BLaER1 treated with 17β-estradiol and CSF1 and Interleukin-3, amounts not matched to agents 10 nM and 100 nM (cell line): ENCODE data around the gene MACROH2A2.
"Not testable (repeated sequence)": the region's sequence is repeated elsewhere in the genome, so short reads cannot be mapped to it uniquely, and the experiment has no call there.

Source experiments
- H3K27ac ChIP-seq, 11 experiments: shearing (Covaris generic); formaldehyde crosslinking; 2 replicates each; pipeline ENCODE4 v1.8.1; 2022
- H3K27me3 ChIP-seq, 11 experiments: shearing (Covaris generic); formaldehyde crosslinking; 2 replicates each; pipeline ENCODE4 v1.8.1; 2022
- H3K36me3 ChIP-seq, 11 experiments: shearing (Covaris generic); formaldehyde crosslinking; 2 replicates each; pipeline ENCODE4 v1.8.1; 2022
- H3K4me1 ChIP-seq, 10 experiments: shearing (Covaris generic); formaldehyde crosslinking; 2 replicates each; pipeline ENCODE4 v1.8.1; 2022
- H3K4me2 ChIP-seq, 11 experiments: shearing (Covaris generic); formaldehyde crosslinking; 2 replicates each; pipeline ENCODE4 v1.8.1; 2022
- H3K4me3 ChIP-seq, 10 experiments: shearing (Covaris generic); formaldehyde crosslinking; 2 replicates each; pipeline ENCODE4 v1.8.1; 2022
- H3K9ac ChIP-seq, 11 experiments: shearing (Covaris generic); formaldehyde crosslinking; 2 replicates each; pipeline ENCODE4 v1.8.1; 2022
- H3K9me3 ChIP-seq, 11 experiments: shearing (Covaris generic); formaldehyde crosslinking; replicated peaks in 1 of 11; 2 replicates each; pipeline ENCODE4 v1.8.1; 2022
- H4K20me1 ChIP-seq, 11 experiments: shearing (Covaris generic); formaldehyde crosslinking; 2 replicates each; pipeline ENCODE4 v1.8.1; 2022
- Cebpa-rat ChIP-seq, 11 experiments: shearing (Covaris generic); IDR thresholded peaks; 2 replicates each; pipeline ENCODE4 v1.8.1; 2022

The MACROH2A2 gene

DNA sequence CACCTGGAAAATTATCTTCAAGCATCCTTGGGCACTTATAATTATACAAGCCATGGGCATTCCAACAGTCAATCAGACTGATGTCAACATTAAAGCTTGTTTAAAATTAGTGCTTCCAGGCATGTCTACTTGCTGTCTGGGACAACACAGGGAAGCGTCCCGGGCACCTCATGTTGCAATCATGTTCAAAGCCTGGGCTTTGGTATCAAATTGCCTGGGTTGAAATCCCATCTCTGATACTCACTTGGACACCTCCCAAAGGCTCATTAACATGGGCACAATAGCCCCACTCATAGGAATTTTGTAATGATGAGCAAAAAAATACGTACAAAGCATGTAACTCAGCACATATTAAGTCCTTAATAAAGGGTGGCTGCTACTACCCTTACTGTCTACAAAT is 65.5 kb downstream of the MACROH2A2 start:
- Histone ChIP-seq H4K20me1 (peaks cover 0 to 26% (median 0%) of the 10 kb centered on the region in 11 experiments; a peak in 2 of 22 replicates), H3K4me2 (no peak overlapping the region), H3K27me3 (no peaks in the 10 kb centered on the region), H3K27ac (no peak overlapping the region), H3K9ac (no peak overlapping the region), H3K9me3 (no peaks in the 10 kb centered on the region), H3K36me3 (peaks cover 15 to 94% (median 66%) of the 10 kb centered on the region in 11 experiments), H3K4me1 (peaks cover 2 to 20% (median 14%) of the 10 kb centered on the region in 10 experiments; a peak in 17 of 20 replicates), H3K4me3 (no peak overlapping the region)
- TF ChIP-seq Cebpa-rat (IDR thresholded peaks at IDR 0.05), result no peak

DNA sequence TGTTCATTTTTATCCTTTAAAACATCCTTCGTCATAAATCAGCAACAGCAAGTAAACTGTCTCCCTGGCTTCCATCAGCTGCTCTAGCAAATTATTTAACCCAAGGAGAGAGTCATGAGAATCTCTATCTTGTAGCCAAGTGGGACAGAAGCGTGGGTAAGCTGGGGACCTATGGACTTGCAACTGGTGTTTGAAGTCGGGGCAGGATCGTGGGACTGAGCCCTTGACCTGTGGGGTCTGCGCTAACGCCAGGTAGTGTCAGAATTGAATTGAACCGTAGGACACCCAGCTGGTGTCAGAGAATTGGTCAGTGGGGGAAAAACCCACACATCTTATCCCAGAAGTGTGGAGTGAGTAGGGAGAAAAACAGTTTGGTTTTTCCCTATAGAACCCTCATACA is 66.6 kb downstream of the MACROH2A2 start:
- peaks cover 0 to 20% (median 11%) of the 10 kb centered on the region in 10 experiments; a peak in 16 of 20 replicates for H3K4me1 ChIP-seq
- no peaks in the 10 kb centered on the region for H3K9me3 ChIP-seq
- H3K4me2 ChIP-seq, result no peak overlapping the region
- no peak overlapping the region for H3K9ac ChIP-seq
- H3K36me3 ChIP-seq, result peaks cover 5 to 92% (median 59%) of the 10 kb centered on the region in 11 experiments; a peak in 20 of 22 replicates
- no peak overlapping the region for H3K27ac ChIP-seq
- peaks cover 0 to 22% (median 0%) of the 10 kb centered on the region in 11 experiments; a peak in 2 of 22 replicates for H4K20me1 ChIP-seq
- no peaks in the 10 kb centered on the region for H3K27me3 ChIP-seq
- no peak overlapping the region for H3K4me3 ChIP-seq
- no peak for TF ChIP-seq Cebpa-rat (IDR thresholded peaks at IDR 0.05)

DNA sequence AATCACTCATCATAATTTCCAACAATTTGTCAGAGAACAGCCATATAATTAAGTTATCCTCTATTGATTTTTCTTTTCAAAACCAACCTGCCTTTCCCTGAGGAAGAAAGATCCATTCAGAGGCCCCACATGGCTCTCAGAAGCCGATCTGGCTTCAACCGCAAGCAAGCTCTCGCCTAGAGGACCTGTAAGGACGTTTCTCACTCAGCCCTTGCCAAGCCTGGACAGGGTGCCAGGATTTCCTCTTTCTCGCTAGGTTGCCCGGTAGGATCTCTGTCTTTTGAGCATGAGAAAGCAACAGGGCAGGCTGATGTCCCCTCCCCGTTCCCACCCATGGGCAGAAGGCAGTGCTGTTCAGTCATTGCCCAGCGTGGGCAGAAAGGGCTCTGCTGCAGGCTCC is 67.0 kb downstream of the MACROH2A2 start:
- Histone ChIP-seq H3K4me2 (no peak overlapping the region), H3K4me3 (no peak overlapping the region), H4K20me1 (peaks cover 0 to 22% (median 0%) of the 10 kb centered on the region in 11 experiments; a peak in 2 of 22 replicates), H3K9ac (no peak overlapping the region), H3K27me3 (no peaks in the 10 kb centered on the region), H3K9me3 (peaks cover 0 to 1% (median 0%) of the 10 kb centered on the region in 11 experiments; a peak in 2 of 22 replicates), H3K27ac (no peak overlapping the region), H3K36me3 (peaks cover 4 to 88% (median 54%) of the 10 kb centered on the region in 11 experiments; a peak in 20 of 22 replicates), H3K4me1 (peaks cover 0 to 24% (median 13%) of the 10 kb centered on the region in 10 experiments; a peak in 13 of 20 replicates)
- no peak for TF ChIP-seq Cebpa-rat (IDR thresholded peaks at IDR 0.05)

- Histone ChIP-seq H4K20me1 (peaks cover 0 to 22% (median 0%) of the 10 kb centered on the region in 11 experiments; a peak in 2 of 22 replicates), H3K27me3 (no peaks in the 10 kb centered on the region), H3K4me3 (no peak overlapping the region), H3K36me3 (peaks cover 0 to 80% (median 47%) of the 10 kb centered on the region in 11 experiments; a peak in 19 of 22 replicates), H3K9me3 (peaks cover 0 to 9% (median 0%) of the 10 kb centered on the region in 11 experiments; a peak in 3 of 22 replicates), H3K27ac (no peak overlapping the region), H3K4me1 (peaks cover under 1 to 28% (median 17%) of the 10 kb centered on the region in 10 experiments; a peak in 17 of 20 replicates), H3K4me2 (no peak overlapping the region), H3K9ac (no peak overlapping the region)
- TF ChIP-seq Cebpa-rat (IDR thresholded peaks at IDR 0.05), result no peak
These were observed 67.8 kb downstream of the MACROH2A2 start for GRCh38 chr10:70120417-70120816.

DNA sequence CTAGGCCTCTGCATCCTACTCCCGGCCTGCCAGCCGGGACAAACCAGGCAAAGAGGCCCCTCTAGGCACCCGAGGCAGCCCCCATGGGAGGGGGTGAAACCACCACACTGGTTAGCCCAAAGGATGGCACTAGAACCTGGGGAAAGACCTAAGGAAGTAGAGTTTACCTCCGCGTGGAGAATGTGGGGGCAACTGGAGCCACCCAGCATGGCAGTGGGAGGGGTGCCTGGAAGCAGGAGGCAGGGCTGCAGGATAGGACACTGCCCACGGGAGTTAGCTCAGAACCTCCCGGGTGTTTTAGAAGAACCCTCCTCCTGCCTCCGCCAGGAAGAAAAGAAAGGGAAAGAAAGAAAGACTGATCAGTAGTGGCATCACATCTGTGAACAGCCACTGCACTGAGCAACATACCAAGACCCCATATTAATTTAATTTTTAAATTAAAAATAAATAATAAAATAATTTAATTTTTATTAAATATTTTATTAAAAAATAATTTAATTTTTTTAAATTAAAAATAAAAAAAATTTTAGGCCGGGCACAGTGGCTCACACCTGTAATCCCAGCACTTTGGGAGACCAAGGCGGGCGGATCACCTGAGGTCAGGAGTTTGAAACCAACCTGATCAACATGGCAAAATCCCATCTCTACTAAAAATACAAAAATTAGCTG is 68.8 kb downstream of the MACROH2A2 start:
- peaks cover 0 to 11% (median 0%) of the 10 kb centered on the region in 11 experiments; a peak in 3 of 22 replicates for H3K9me3 ChIP-seq
- H3K27ac ChIP-seq, result no peak overlapping the region
- H3K4me2 ChIP-seq, result no peak overlapping the region
- no peak overlapping the region for H3K9ac ChIP-seq
- H3K36me3 ChIP-seq, result peaks cover 0 to 75% (median 41%) of the 10 kb centered on the region in 11 experiments; a peak in 19 of 22 replicates
- H3K4me3 ChIP-seq, result no peak overlapping the region
- H3K27me3 ChIP-seq, result no peaks in the 10 kb centered on the region
- no peak for TF ChIP-seq Cebpa-rat (IDR thresholded peaks at IDR 0.05)
- H4K20me1 ChIP-seq, result peaks cover 0 to 19% (median 0%) of the 10 kb centered on the region in 11 experiments; a peak in 3 of 22 replicates
- peaks cover 11 to 38% (median 26%) of the 10 kb centered on the region in 10 experiments for H3K4me1 ChIP-seq

GRCh38 chr10:70122742-70123141 is 70.1 kb downstream of the MACROH2A2 start:
- H3K9ac ChIP-seq, result peak overlapping the region in 1 of 11 experiments; percentile 6; a peak in 1 of 22 replicates
- no peaks in the 10 kb centered on the region for H3K27me3 ChIP-seq
- TF ChIP-seq Cebpa-rat (IDR thresholded peaks at IDR 0.05), result no peak; a peak in 1 of 22 replicates
- H4K20me1 ChIP-seq, result peaks cover 0 to 16% (median 0%) of the 10 kb centered on the region in 11 experiments; a peak in 5 of 22 replicates
- peaks cover 0 to 66% (median 32%) of the 10 kb centered on the region in 11 experiments; a peak in 19 of 22 replicates for H3K36me3 ChIP-seq
- H3K4me1 ChIP-seq, result peaks cover 14 to 45% (median 33%) of the 10 kb centered on the region in 10 experiments
- peak overlapping the region in 5 of 11 experiments; percentile 2 to 51 (median 27); a peak in 8 of 22 replicates for H3K4me2 ChIP-seq
- no peak overlapping the region for H3K4me3 ChIP-seq
- peak overlapping the region in 5 of 11 experiments; percentile 23 to 53 (median 26); a peak in 7 of 22 replicates for H3K27ac ChIP-seq
- peaks cover 0 to 11% (median 0%) of the 10 kb centered on the region in 11 experiments; a peak in 3 of 22 replicates for H3K9me3 ChIP-seq

DNA sequence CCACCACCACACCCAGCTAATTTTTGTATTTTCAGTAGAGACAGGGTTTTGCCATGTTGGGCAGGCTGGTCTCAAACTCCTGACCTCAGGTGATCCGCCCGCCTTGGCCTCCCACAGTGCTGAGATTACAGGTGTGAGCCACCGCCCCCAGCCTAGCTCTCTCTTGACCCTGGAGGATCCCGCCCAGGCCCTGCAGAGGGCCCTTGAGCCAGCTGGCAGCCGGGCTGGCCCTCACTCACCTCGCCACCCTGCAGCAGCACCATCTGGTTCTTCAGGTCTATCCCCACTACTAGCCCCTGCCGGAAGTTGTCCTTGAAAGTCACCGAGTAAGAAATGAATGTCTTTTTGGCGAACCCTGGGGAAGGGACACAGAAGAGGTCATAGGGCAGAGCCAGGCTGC is 70.5 kb downstream of the MACROH2A2 start:
- H3K4me1 ChIP-seq, result peaks cover 14 to 45% (median 33%) of the 10 kb centered on the region in 10 experiments
- peak overlapping the region in 7 of 11 experiments; percentile 8 to 53 (median 25); a peak in 10 of 22 replicates for H3K27ac ChIP-seq
- H3K9me3 ChIP-seq, result peaks cover 0 to 11% (median 0%) of the 10 kb centered on the region in 11 experiments; a peak in 3 of 22 replicates
- H3K4me3 ChIP-seq, H3K27me3 ChIP-seq: not testable (repeated sequence)
- H4K20me1 ChIP-seq, result peaks cover 0 to 20% (median 0%) of the 10 kb centered on the region in 11 experiments; a peak in 5 of 22 replicates
- H3K9ac ChIP-seq, result 0 out of 22 replicates have a peak overlapping the region, but pooled peaks of 1 of the 11 experiments have one; percentile 8
- H3K36me3 ChIP-seq, result peaks cover 0 to 63% (median 28%) of the 10 kb centered on the region in 11 experiments; a peak in 19 of 22 replicates
- peak overlapping the region in 5 of 11 experiments; percentile 2 to 51 (median 27); a peak in 7 of 22 replicates for H3K4me2 ChIP-seq

DNA sequence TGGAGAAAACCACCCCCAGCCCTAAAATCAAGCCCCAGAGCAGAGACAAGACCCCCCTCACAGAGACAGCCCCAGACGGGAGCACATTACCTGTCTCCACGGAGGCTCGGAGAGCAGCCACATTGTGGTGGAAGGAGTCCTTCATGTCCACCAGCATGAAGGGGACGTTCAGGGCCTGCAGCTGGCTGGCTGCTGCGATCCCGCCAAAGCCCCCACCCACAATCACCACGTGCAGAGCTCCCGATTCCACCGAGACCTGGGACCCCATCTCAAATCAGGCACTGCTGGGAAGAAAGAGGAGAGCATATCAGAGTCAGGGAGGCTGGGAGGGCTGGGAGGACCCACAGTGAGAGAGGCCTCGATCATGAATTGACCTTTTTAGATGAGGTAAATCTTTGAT is 71.2 kb downstream of the MACROH2A2 start:
- Histone ChIP-seq H3K27me3 (no peaks in the 10 kb centered on the region), H4K20me1 (peaks cover 0 to 25% (median 0%) of the 10 kb centered on the region in 11 experiments; a peak in 5 of 22 replicates), H3K9me3 (peaks cover 0 to 11% (median 0%) of the 10 kb centered on the region in 11 experiments; a peak in 3 of 22 replicates), H3K4me2 (peak overlapping the region in 2 of 11 experiments; percentile 27 to 51; a peak in 3 of 22 replicates), H3K4me3 (no peak overlapping the region), H3K27ac (peak overlapping the region in 4 of 11 experiments; percentile 18 to 53 (median 30); a peak in 4 of 22 replicates), H3K4me1 (peaks cover 14 to 45% (median 33%) of the 10 kb centered on the region in 10 experiments), H3K9ac (no peak overlapping the region), H3K36me3 (peaks cover 0 to 63% (median 28%) of the 10 kb centered on the region in 11 experiments; a peak in 19 of 22 replicates)
- TF ChIP-seq Cebpa-rat (IDR thresholded peaks at IDR 0.05), result no peak
